ENCODE results near the gene AIPL1.

Gene AIPL1

GRCh38 chr17:6422654-6423241 is 12.2 kb downstream of the AIPL1 start:
- no peaks in the 10 kb centered on the region for H3K9me2 ChIP-seq (replicated peaks; ENCODE audit: insufficient read depth, low read length)
- H3K27ac ChIP-seq (ENCODE audit: low read depth, low read length), result no peak overlapping the region
- no peak overlapping the region for H3K9ac ChIP-seq (ENCODE audit: low read length)
- no peaks in the 10 kb centered on the region for H3K36me3 ChIP-seq (ENCODE audit: low read length)
- no peak overlapping the region for H2AFZ ChIP-seq (ENCODE audit: low read depth, low read length, severe bottlenecking)
- no peaks in the 10 kb centered on the region for H3F3A ChIP-seq (ENCODE audit: insufficient read depth)
- TF ChIP-seq EZH2phosphoT487 (conservative IDR thresholded peaks at IDR 0.05; ENCODE audit: low read length), result no peak
- no peak for TF ChIP-seq CTCF (IDR thresholded peaks at IDR 0.05; ENCODE audit: insufficient read depth, low read length, poor library complexity, severe bottlenecking)
- H3K27me3 ChIP-seq (ENCODE audit: low read length), result no peaks in the 10 kb centered on the region
- no peaks in the 10 kb centered on the region for H3K9me3 ChIP-seq (ENCODE audit: insufficient read depth, low read length)
- H3K4me3 ChIP-seq (ENCODE audit: insufficient read depth, low read length, poor library complexity, severe bottlenecking), result no peak overlapping the region
- no peaks in the 10 kb centered on the region for H3K79me2 ChIP-seq (ENCODE audit: insufficient read depth, low read length)
- no peaks in the 10 kb centered on the region for H4K20me1 ChIP-seq (ENCODE audit: low read depth, low read length)
- H3K4me2 ChIP-seq (ENCODE audit: low read depth, low read length, poor library complexity, severe bottlenecking), result no peak overlapping the region

GRCh38 chr17:6421700-6422604 is 13.0 kb downstream of the AIPL1 start:
- H3K4me3 ChIP-seq (ENCODE audit: insufficient read depth, low read length, poor library complexity, severe bottlenecking), result no peak overlapping the region
- no peaks in the 10 kb centered on the region for H3K27me3 ChIP-seq (ENCODE audit: low read length)
- no peak overlapping the region for H2AFZ ChIP-seq (ENCODE audit: low read depth, low read length, severe bottlenecking)
- H3F3A ChIP-seq (ENCODE audit: insufficient read depth), result no peaks in the 10 kb centered on the region
- H3K27ac ChIP-seq (ENCODE audit: low read depth, low read length), result no peak overlapping the region
- no peak for TF ChIP-seq EZH2phosphoT487 (conservative IDR thresholded peaks at IDR 0.05; ENCODE audit: low read length)
- peak; percentile 50 for TF ChIP-seq CTCF (IDR thresholded peaks at IDR 0.05; ENCODE audit: insufficient read depth, low read length, poor library complexity, severe bottlenecking)
- no peaks in the 10 kb centered on the region for H4K20me1 ChIP-seq (ENCODE audit: low read depth, low read length)
- H3K4me2 ChIP-seq (ENCODE audit: low read depth, low read length, poor library complexity, severe bottlenecking), result no peak overlapping the region
- no peaks in the 10 kb centered on the region for H3K79me2 ChIP-seq (ENCODE audit: insufficient read depth, low read length)
- H3K9me2 ChIP-seq (replicated peaks; ENCODE audit: insufficient read depth, low read length), result no peaks in the 10 kb centered on the region
- no peaks in the 10 kb centered on the region for H3K36me3 ChIP-seq (ENCODE audit: low read length)
- H3K9me3 ChIP-seq (ENCODE audit: insufficient read depth, low read length), result no peaks in the 10 kb centered on the region
- H3K9ac ChIP-seq (ENCODE audit: low read length), result no peak overlapping the region

DNA sequence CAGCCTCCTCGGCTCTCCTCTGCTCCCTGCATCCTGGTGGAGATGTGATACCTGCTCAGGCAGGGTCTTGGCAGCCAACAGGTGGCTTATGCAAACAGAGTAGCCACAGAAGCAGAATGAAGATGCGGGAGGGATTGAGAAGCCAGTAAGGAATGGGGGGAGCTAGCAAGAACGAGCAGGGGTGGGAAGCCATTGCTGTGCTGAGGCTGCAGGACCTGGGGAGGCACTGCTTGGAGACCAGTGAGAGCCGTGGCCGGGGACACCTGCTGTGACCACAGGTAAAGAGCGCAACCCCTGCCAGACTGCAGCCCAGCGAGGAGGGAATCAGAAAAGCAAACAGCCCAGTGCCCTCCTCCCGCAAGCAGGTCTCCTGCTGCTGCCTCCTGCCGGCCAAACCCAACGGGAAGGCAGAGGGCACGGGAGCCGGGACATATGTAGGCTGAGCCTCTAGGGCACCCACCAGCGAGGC is 14.7 kb downstream of the AIPL1 start:
- TF ChIP-seq CTCF (IDR thresholded peaks at IDR 0.05; ENCODE audit: insufficient read depth, low read length, poor library complexity, severe bottlenecking) (peak; percentile 9), EZH2phosphoT487 (conservative IDR thresholded peaks at IDR 0.05; ENCODE audit: low read length) (no peak)
- Histone ChIP-seq H4K20me1 (ENCODE audit: low read depth, low read length) (no peaks in the 10 kb centered on the region), H3K4me3 (ENCODE audit: insufficient read depth, low read length, poor library complexity, severe bottlenecking) (no peak overlapping the region), H2AFZ (ENCODE audit: low read depth, low read length, severe bottlenecking) (no peak overlapping the region), H3K4me2 (ENCODE audit: low read depth, low read length, poor library complexity, severe bottlenecking) (no peak overlapping the region), H3K27me3 (ENCODE audit: low read length) (no peaks in the 10 kb centered on the region), H3K9ac (ENCODE audit: low read length) (no peak overlapping the region), H3F3A (ENCODE audit: insufficient read depth) (no peaks in the 10 kb centered on the region), H3K9me3 (ENCODE audit: insufficient read depth, low read length) (no peaks in the 10 kb centered on the region), H3K36me3 (ENCODE audit: low read length) (no peaks in the 10 kb centered on the region), H3K9me2 (replicated peaks; ENCODE audit: insufficient read depth, low read length) (no peaks in the 10 kb centered on the region), H3K79me2 (ENCODE audit: insufficient read depth, low read length) (no peaks in the 10 kb centered on the region), H3K27ac (ENCODE audit: low read depth, low read length) (no peak overlapping the region)
